Umbilical cord (tissue), 2 donors: Measurements from ENCODE around the gene TMEM178A. TPM values are rescaled to one million over a fixed set of nuclear protein-coding genes. Genes with fewer than 3 reads are reported as not detected.

Source experiments
- DNase-seq: peaks from one replicate; pipeline ENCODE4 v3.0.0-alpha.2; 2015; ENCODE audit warnings: low spot score
- total RNA-seq: library from RNA; depleted of rRNA; stranded (reverse); fragments of >200 nt; gene quantifications from one replicate; pipeline ENCODE4 v1.2.3, GENCODE V29; 2014; ENCODE audit warnings: low replicate concordance; ENCODE audit not compliant: insufficient read depth

Gene TMEM178A
- total RNA-seq, 1 donor from 2014 or later = 3.9 TPM

DNA sequence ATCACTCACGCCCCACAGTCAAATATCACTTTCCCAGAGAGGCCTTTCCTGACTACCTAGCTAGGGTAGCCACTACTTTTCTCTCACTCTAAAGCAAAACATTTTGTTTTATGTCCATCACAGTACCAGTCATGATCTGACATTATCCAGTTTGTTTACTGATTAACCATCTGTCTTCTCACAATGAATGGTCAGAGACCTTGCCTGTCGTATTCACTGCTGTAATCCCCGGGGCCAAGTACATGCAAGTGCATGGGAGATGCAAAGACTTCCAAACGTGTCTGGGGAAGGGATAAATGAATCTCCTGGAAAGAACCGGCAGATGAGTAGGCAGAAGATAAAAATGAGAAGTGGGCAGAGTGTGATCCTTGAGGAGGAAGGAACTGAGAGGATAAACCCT lies 73.7 kb downstream of the TMEM178A start:
- no peak for DNase-seq

GRCh38 chr2:39741871-39742270 lies 76.2 kb downstream of the TMEM178A start:
- no peak for DNase-seq

- DNase-seq = no peak
These were observed 77.6 kb downstream of the TMEM178A start for GRCh38 chr2:39743269-39743776.

DNA sequence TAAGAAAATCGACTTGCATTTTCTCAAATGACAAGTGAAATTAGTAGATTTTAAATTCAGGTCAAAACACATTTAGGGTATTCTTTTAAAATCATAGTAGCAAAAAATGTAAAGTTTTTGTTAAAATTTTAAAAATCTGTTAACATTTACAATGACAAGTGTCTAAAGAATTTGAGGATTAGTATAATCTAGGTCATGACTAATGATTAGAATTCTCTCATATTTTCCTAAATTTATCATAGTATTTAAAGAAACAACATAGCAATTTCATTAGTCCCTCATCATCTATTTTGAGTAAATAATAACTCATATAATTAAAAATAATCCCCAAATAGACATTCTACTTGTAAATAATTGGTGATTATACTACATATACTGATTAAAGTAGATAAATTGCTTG lies 89.7 kb downstream of the TMEM178A start:
- no peak for DNase-seq

DNA sequence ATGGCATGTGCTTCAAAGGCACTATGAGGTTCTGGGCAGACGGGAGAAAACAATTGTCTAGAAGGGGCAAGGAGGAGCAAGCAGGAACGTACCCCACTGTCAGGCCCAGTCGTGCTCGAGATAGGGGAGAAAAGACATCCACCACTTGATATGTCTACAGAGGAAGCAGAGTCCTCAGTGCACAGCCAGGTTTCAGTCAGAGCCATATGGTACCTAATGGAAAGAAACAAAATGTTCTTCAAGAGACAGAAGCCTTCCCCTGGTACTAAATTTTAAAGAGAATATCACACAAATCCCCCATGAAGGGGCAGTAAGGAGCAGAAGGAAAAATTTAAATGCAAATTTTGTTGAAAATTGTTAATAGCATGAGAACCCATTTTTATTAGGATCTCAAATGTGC lies 91.4 kb downstream of the TMEM178A start:
- DNase-seq = no peak

DNA sequence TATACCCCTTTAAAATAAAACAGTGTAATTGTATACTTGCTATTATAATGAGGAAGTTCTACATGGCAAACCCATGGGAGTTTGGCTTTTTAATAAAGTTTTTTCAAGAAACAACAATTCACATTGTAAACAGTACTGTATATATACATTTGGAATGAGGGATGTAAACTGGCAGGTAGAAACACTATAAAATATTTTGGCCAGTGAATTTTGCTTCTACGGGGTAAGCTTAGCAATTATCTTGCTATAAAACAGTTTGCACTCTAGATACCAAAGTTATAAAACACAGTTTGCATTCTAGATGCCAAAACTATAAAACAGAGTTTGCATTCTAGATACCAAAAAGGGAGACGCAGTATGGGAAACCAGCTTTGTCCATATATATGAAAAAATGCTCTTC lies 96.7 kb downstream of the TMEM178A start:
- DNase-seq = no peak

Other genes with a start within 250 kb of the TMEM178A start
- gene MAP4K3, start 228.6 kb upstream of the TMEM178A start, total RNA-seq = 142 TPM
- gene THUMPD2, start 113.3 kb downstream of the TMEM178A start, total RNA-seq = 13.7 TPM